Panc1 (cell line): ENCODE data around the gene MAP3K6. TPM values are rescaled to one million over a fixed set of nuclear protein-coding genes. Genes with fewer than 3 reads are reported as not detected.

Source experiments
- ATAC-seq: fragments of 200-7000 bp; cut with Tn5 transposase; 2 replicates; pipeline ENCODE4 v1.9.1; 2020; ENCODE audit warnings: mild to moderate bottlenecking, moderate library complexity
- BruUV-seq: library from RNA; stranded (reverse); fragments of 400-500 nt; replicated peaks from 2 replicates; lab custom pipeline; 2021; lab: Mats Ljungman, UMichigan
- CTCF ChIA-PET: fragments of 300-600 bp; sonication (Branson Sonifier 250); formaldehyde crosslinking; loops from one replicate; lab custom pipeline; 2022; ENCODE audit warnings: antibody characterized with exemption; lab: Charles Lee
- POLR2A ChIA-PET: fragments of 300-600 bp; sonication (Branson Sonifier 250); formaldehyde crosslinking; loops from one replicate; lab custom pipeline; 2022; ENCODE audit warnings: antibody characterized with exemption; lab: Charles Lee
- DNase-seq: peaks from one replicate; pipeline ENCODE4 v3.0.0-alpha.2; 2010; ENCODE audit warnings: low read depth, low spot score
- H3K27ac ChIP-seq: 2 replicates; pipeline ENCODE4 v1.5.1; 2011; ENCODE audit warnings: mild to moderate bottlenecking, low read length, inconsistent platforms
- H3K27me3 ChIP-seq: fragments of 200-500 bp; sonication (Bioruptor generic); 2 replicates; pipeline ENCODE4 v1.6.0; 2014; ENCODE audit warnings: low read length, inconsistent platforms; ENCODE audit not compliant: control insufficient read depth, insufficient read depth
- H3K36me3 ChIP-seq: fragments of 200-500 bp; sonication (Bioruptor generic); 2 replicates; pipeline ENCODE4 v1.5.1; 2014; ENCODE audit warnings: inconsistent platforms, mild to moderate bottlenecking, low read length, moderate library complexity; ENCODE audit not compliant: control insufficient read depth, insufficient read depth
- H3K4me1 ChIP-seq: 2 replicates; pipeline ENCODE4 v1.5.1; 2011; ENCODE audit warnings: inconsistent platforms, mild to moderate bottlenecking, low read length, moderate library complexity; ENCODE audit not compliant: control insufficient read depth, insufficient read depth
- H3K4me3 ChIP-seq, 2 experiments: 2 replicates each; pipeline ENCODE4 v1.5.1; 2011 to 2012; ENCODE audit warnings: low read depth in 2 of 2, low read length in 2 of 2, mild to moderate bottlenecking in 2 of 2, inconsistent platforms in 1 of 2, moderate library complexity in 1 of 2
- H3K9me3 ChIP-seq: fragments of 200-500 bp; sonication (Bioruptor generic); 2 replicates; pipeline ENCODE4 v1.5.1; 2014; ENCODE audit warnings: low read depth, mild to moderate bottlenecking, inconsistent platforms, low read length, moderate library complexity; ENCODE audit not compliant: control insufficient read depth, insufficient read depth
- CTCF ChIP-seq: fragments of 450-650 bp; IDR thresholded peaks from 2 replicates; pipeline ENCODE4 v1.5.1; 2017; ENCODE audit warnings: mild to moderate bottlenecking
- POLR2AphosphoS5 ChIP-seq: IDR thresholded peaks from 2 replicates; pipeline ENCODE4 v1.6.1; 2012; ENCODE audit warnings: mild to moderate bottlenecking, low read depth, low read length, moderate library complexity
- REST ChIP-seq, 2 experiments: IDR thresholded peaks; 2 replicates each; pipeline ENCODE4 v1.6.1; 2011 to 2012; ENCODE audit warnings: low read depth in 2 of 2, control low read depth in 1 of 2, low read length in 1 of 2, mild to moderate bottlenecking in 1 of 2, moderate library complexity in 1 of 2; ENCODE audit not compliant: insufficient read depth in 1 of 2
- SIN3A ChIP-seq: IDR thresholded peaks from 2 replicates; pipeline ENCODE4 v1.6.1; 2012; ENCODE audit warnings: low read depth, mild to moderate bottlenecking, low read length, moderate library complexity, borderline replicate concordance; ENCODE audit not compliant: insufficient read depth
- TCF7L2 ChIP-seq: IDR thresholded peaks from 2 replicates; pipeline ENCODE4 v1.6.1; 2011; ENCODE audit warnings: mild to moderate bottlenecking, low read depth, low read length, inconsistent platforms
- in situ Hi-C: cut with HindIII; loops from 2 replicates; pipeline ENCODE4 v1.10.0; 2016; ENCODE audit warnings: low sequenced_read_pairs, low pct_unique_long_range_greater_than_20kb
- intact Hi-C: fragments of 100-400 bp; cut with micrococcal nuclease; formaldehyde crosslinking; loops from one replicate; pipeline ENCODE4 v1.10.0; 2022; ENCODE audit not compliant: unreplicated experiment
- total RNA-seq: library from RNA; stranded (reverse); gene quantifications from one replicate; pipeline ENCODE4 v1.2.1, GENCODE V29; 2021; ENCODE audit not compliant: unreplicated experiment

Gene MAP3K6
- total RNA-seq, 1 experiment from 2014 or later: 56.9 TPM

GRCh38 chr1:27348861-27349783 is 17.6 kb downstream of the MAP3K6 start:
- intact Hi-C loops: no loop called here
- peak overlapping the region; percentile 83 for H3K27ac ChIP-seq

GRCh38 chr1:27346991-27347624 is 19.7 kb downstream of the MAP3K6 start:
- no peak overlapping the region for H3K4me3 ChIP-seq
- BruUV-seq: no TSS peak
- H3K27ac ChIP-seq: no peak overlapping the region
- no peak for DNase-seq
- CTCF ChIA-PET: no interaction called here
- no peak for ATAC-seq
- peaks cover 25% of the 10 kb centered on the region for H3K4me1 ChIP-seq
- H3K36me3 ChIP-seq: no peaks in the 10 kb centered on the region
- in situ Hi-C loops (no loop called here), intact Hi-C loops (no loop called here)
- TF ChIP-seq REST (IDR thresholded peaks at IDR 0.05; ENCODE audit: insufficient read depth in 1 of 2, low read depth in 2 of 2, low read length in 1 of 2) (no peak), POLR2AphosphoS5 (no peak), TCF7L2 (no peak), CTCF (no peak), SIN3A (no peak)
- POLR2A ChIA-PET: no interaction called here
- no peaks in the 10 kb centered on the region for H3K27me3 ChIP-seq
- H3K9me3 ChIP-seq: no peaks in the 10 kb centered on the region

More at GRCh38 chr1:27348861-27349783, 17.6 kb downstream of the MAP3K6 start:
- H3K9me3 ChIP-seq: no peaks in the 10 kb centered on the region
- DNase-seq: no peak
- peak overlapping the region; percentile 46 to 59 for H3K4me3 ChIP-seq
- in situ Hi-C loops: no loop called here
- no peaks in the 10 kb centered on the region for H3K36me3 ChIP-seq
- H3K27me3 ChIP-seq: no peaks in the 10 kb centered on the region
- peaks cover 19% of the 10 kb centered on the region for H3K4me1 ChIP-seq
- POLR2A ChIA-PET: interaction anchor here (0.6 kb wide), 1 partner anchor 219 kb away, joined by 3 read pairs; no protein-coding TSS in a partner anchor
- ATAC-seq: peak; percentile 81
- peak; percentile 38; the same call in 1 of the 2 replicates for TF ChIP-seq POLR2AphosphoS5
- TF ChIP-seq SIN3A: no peak; the same call in 1 of the 2 replicates
- BruUV-seq: no TSS peak
- CTCF ChIA-PET: interaction anchor here (0.5 to 1.0 kb wide), 6 partner anchors 14 to 239 kb away, joined by 3 to 10 read pairs (median 4); no protein-coding TSS in a partner anchor
